Vagina (tissue), 2 donors: ENCODE results near the gene IDUA.

Source experiments
- CTCF ChIP-seq, 3 experiments: fragments of 450-650 bp in 2 of 3; fragments of 200-600 bp in 1 of 3; sonication (generic) in 1 of 3; IDR thresholded peaks; one replicate each; pipeline ENCODE4 v1.5.1; 2017 to 2019; ENCODE audit warnings: antibody characterized with exemption in 3 of 3, mild to moderate bottlenecking in 2 of 3, moderate library complexity in 2 of 3
- POLR2AphosphoS5 ChIP-seq, 2 donors: sonication (generic); formaldehyde crosslinking; IDR thresholded peaks; one replicate each; pipeline ENCODE4 v1.9.0; 2017; ENCODE audit warnings: antibody characterized with exemption in 2 of 2, mild to moderate bottlenecking in 2 of 2, low read depth in 1 of 2; ENCODE audit not compliant: insufficient read depth in 1 of 2

- TF ChIP-seq CTCF (IDR thresholded peaks at IDR 0.05): no peak
- TF ChIP-seq POLR2AphosphoS5 (IDR thresholded peaks at IDR 0.05; ENCODE audit: insufficient read depth in 1 of 2, low read depth in 1 of 2): no peak
Observed at GRCh38 chr4:970854-971520, 15.9 kb upstream of the IDUA start.
